Glomerular endothelial cell (primary cell): ENCODE measurements around the gene USP33. TPM values are rescaled to one million over a fixed set of nuclear protein-coding genes. Genes with fewer than 3 reads are reported as not detected.
A peak's percentile ranks its signal among the peaks of the same experiment; 100 is the strongest.
"Not testable (repeated sequence)": the region's sequence is repeated elsewhere in the genome, so short reads cannot be mapped to it uniquely, and the experiment has no call there.

Experiments
- DNase-seq: peaks from one replicate; pipeline ENCODE4 v3.0.0-alpha.2; 2011; ENCODE audit warnings: low read depth, low spot score; ENCODE audit errors: extremely low read depth
- total RNA-seq: library from RNA; depleted of rRNA; stranded (reverse); fragments of >200 nt; gene quantifications from 2 replicates; pipeline ENCODE4 v1.2.3, GENCODE V29; 2015

USP33 gene
- total RNA-seq = 30.8 and 45.9 TPM in 2 replicates

DNA sequence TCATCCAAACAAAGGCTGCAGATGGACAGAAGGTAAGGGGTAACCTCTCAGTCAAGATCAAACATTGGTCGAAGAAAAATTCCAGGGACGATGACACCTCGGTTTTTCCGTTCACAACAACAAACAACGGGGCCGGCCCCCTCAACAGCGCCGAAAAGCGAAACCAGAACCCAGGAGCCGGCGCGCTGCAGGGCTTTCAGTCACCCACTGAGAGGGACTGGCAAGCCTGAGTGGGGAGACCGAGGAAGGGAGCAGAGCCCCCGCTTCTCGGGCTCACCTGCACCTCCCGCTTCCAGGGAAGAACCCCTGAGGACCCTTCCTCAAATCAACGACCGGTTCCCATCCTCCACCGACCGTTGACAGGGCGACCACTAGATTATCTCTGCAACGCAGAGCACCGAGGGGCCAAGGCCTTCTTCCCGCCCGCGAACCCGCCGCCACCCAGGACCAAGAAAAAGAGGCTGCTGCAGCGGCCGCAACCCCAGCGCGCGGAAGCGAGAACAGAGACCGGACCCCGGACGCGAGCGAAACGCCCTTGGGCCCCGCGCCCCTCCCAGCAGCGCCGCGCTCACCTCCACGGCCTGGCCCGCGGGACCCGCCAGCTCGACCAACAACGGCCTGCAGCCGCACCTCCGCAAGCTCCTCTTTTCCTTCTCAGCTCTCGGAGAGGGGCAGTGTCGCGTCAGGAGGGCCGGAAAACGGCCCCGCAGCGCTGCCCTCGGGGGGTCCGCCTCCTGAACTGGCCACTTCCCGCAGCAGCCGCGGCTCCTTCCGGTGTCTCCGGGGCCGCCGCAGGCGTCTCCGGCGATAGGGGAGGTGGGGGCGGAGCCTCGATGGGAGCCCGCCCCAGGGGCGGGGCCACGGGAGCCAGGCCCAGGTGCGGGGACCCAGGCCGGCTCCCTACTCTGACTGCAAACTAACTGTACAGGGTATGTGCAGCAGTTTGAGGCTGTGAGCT lies at the start of gene USP33:
TSS of gene USP33 (minus strand) at position 782 of the 958 bp plus-strand sequence. CDS start 18,155 bp downstream, outside the sequence.
- no peak for DNase-seq

GRCh38 chr1:77803371-77803770 lies 43.7 kb upstream of the USP33 start:
- no peak for DNase-seq

DNA sequence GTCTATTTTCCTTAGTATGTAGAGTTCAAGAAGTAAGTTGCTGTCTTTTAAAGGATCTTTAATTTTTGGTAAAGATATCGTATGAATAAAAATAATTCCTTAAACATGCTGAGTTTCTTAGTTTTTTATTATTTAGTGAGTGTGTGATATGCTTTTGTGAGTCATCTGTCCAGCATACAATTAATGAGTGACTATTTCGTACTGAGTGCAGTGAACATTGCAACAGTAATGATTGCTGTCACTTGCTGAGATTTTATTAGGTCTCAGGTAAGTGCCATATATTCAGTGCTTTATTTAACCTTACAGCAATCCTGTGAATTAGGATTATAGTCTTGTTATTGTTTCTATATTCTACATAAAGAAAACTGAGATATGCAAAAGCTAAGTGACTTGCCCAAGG lies 42.4 kb upstream of the USP33 start:
- DNase-seq = no peak

- no peak for DNase-seq
Measured at GRCh38 chr1:77797991-77798390, 38.3 kb upstream of the USP33 start.

GRCh38 chr1:77796695-77797405 lies 37.2 kb upstream of the USP33 start:
- DNase-seq = peak; percentile 50

DNA sequence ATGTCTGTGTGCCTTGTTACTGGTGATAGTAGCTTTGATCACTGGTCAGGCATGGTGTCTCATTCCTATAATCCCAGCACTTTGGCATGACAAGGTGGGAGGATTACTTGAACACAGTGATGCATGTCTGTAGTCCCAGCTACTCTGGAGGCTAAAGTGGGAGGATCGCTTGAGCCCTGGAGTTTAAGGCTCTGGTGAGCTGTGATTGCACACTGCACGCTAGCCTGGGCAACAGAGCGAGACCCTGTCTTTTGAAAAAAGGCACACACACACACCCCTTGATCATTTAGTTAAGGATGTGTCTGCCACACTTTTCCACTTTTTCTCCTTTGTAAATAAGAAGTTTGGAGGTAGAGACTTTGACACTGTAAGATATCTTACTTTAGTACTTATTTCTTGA lies 34.9 kb upstream of the USP33 start:
- no peak for DNase-seq

- not testable (repeated sequence) for DNase-seq
Measured at GRCh38 chr1:77786093-77786741, 26.6 kb upstream of the USP33 start.

DNA sequence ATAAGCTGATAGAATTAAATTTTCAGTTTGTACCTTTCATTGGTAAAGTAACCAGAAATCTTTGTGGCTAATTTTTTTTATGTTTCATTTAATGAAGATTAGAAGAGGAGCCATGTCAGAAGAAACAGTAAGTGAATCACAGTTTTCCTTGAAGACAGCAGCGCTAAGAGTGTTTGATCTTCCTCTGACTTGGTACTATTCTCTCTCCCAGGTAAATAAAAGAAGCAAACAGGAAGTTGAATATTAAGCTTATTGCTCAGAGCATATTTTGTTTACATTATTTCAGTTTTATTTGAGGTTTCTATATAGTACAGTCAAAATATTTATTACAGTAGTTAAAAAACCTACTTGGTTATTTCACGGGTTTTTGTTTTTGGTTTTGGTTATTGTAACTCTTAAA lies 23.5 kb upstream of the USP33 start:
- no peak for DNase-seq

- no peak for DNase-seq
Measured at GRCh38 chr1:77781683-77782082, 22.0 kb upstream of the USP33 start.

DNA sequence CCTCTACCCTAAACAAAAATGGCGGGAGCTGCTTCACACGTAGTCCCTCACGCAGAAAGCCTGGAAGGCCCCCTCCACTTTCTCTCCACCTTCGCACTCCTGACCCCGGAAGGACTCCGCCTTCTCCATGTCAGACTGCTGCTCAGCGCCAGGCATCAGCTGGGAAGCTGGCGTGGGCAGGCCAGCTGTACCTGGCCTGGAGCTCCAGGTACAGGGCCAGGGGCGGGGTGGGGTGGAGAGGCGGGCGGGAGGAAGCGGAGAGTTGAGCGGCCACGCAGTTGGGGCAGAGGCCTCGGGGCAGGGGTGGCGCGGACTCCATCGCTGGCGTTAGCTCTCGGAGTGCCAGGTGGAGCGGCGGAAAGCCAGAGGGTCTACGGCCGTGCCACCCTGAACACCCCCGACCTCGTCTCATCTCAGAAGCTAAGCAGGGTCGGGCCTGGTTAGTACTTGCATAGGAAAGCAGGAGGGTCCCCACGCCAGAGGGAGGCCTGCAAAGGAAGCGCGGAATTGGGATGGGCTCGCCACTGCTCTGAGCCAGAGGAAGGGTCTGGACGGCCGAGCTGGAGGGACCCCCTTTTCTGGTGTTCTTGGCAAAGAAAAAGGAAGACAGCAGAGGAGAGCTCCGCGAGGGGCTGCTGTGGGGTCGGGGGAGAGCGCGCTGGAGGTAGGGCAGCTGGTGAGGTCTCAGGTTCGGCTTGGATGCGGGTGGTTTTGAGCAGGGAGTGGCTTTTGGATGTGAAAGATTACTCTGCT lies 20.1 kb upstream of the USP33 start, which contains the start of gene MIGA1:
TSS of gene MIGA1 (plus strand) at position 121 of the 753 bp plus-strand sequence. CDS start 3,604 bp downstream, outside the sequence.
- DNase-seq = peak; percentile 62

GRCh38 chr1:77776007-77776700 lies 16.5 kb upstream of the USP33 start:
- DNase-seq = no peak

- no peak for DNase-seq
Measured at GRCh38 chr1:77768006-77768405, 8.4 kb upstream of the USP33 start.

DNA sequence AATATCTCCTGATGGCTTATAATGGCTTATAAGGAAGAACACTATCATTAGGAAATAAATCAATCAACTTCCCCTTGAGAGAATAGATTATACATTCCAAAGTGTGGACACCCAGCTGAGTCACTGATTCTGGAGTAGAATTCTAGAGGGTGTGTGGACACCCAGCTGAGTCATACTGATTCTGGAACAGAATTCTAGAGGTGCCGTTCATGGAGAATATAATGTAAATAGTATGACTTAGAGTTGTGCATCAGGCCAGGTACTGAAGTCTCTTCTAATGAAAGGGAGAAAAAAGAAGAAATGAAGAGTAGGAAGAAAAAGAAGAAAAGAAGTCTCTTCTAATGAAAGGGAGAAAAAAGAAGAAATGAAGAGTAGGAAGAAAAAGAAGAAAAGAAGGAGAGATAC lies 2.4 kb upstream of the USP33 start:
- DNase-seq = no peak

DNA sequence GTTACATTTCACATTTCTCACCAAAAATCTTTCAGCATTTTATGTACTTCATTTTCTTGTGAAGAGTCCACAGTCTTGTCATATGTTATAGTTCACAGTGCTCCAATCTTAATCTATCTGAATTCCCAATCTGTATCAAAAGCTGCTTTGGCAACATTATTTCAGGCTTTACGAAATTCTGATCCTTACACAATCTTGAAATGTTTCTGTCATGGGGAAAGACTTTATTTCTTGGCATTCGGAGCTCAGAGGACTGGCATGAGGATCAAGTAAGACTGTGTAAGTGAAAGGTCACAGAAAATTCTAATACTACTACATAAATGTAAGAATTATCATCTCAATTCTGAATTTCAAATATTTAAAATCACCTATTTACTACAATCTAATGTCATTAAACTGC lies 2.0 kb downstream of the USP33 start:
- DNase-seq = no peak

DNA sequence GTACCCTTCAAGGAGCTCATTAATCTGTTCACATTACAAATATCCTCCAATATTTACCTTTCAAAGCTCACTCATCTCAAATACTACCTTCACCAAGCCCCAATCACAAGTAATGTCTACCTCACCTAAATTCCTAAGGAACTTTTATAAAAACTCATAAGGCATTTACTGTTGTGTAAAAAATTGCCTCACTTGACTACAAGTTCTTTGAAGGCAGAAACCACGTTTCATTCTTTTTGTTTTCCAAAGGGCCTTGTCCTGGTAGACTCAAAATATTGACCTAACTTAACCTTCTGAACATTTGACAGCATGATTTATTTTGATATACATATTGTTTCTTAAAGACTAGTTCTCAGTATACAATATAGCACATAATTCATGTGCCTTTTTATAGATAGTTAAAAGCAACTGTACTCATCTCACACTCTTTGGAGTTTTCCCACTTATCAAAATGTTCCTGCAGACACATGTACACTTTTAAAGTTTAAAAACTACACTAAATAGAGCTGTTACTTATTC lies 2.5 kb downstream of the USP33 start:
- no peak for DNase-seq

GRCh38 chr1:77756052-77756754 lies 3.4 kb downstream of the USP33 start:
- no peak for DNase-seq

- DNase-seq = not testable (repeated sequence)
Measured at GRCh38 chr1:77749489-77749888, 10.2 kb downstream of the USP33 start.

DNA sequence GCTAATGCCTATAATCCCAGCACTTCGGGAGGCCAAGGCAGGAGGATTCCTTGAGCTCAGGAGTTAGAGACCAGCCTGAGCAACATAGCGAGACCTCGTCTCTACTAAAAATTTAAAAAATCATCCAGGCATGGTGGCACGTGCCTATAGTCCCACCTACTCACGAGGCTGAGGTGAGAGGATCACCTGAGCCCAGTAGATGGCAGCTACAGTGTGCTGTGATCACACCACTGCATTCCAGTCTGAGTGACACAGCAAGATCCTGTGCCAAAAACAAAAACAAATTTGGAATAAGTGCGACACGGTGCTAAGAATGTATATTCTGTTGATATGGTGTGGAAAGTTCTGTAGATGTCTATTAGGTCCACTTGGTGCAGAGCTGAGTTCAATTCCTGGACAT lies 15.1 kb downstream of the USP33 start:
- DNase-seq = no peak

DNA sequence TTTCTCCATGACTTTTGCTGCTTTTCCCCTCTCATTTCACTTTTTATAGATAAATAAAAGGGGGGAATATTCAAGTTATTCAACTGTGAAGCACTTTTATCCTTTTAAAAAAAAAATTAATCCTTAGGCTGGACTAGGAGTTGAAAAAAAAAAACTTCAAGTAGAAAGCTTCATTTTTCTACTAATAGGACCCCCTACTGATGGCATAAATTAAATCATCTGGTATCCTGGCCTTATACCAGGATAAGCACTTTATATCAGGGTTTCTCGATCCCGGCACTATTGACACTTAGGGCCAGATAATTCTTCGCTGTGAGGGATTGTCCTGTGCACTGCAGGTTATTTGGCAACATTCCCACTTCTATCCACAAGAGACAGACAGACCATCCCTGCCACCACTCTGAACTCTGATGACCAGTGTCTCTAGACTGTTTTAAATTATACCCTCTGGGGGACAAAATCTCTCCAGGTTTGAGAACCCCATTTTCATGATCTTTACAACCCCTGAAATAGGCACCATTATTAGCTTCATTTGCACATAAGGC lies 17.6 kb downstream of the USP33 start:
- no peak for DNase-seq
